GM21360 (cell line): ENCODE measurements around the gene SPINK2.

ENCODE experiments used
- ATAC-seq: cut with Tn5 transposase; IDR thresholded peaks from one replicate; pipeline ENCODE4 v1.9.1; 2021; ENCODE audit warnings: mild to moderate bottlenecking, moderate library complexity; ENCODE audit not compliant: unreplicated experiment

The SPINK2 gene

GRCh38 chr4:56799824-56800756 lies 21.4 kb downstream of the SPINK2 start:
- peak; percentile 95 for ATAC-seq

- no peak for ATAC-seq
These were observed 22.2 kb downstream of the SPINK2 start for GRCh38 chr4:56799161-56799759.

GRCh38 chr4:56796211-56796610 lies 25.3 kb downstream of the SPINK2 start:
- ATAC-seq = no peak

- ATAC-seq = peak; percentile 51
These were observed 30.2 kb downstream of the SPINK2 start for GRCh38 chr4:56791316-56791715.

GRCh38 chr4:56790691-56791091 lies 30.8 kb downstream of the SPINK2 start:
- no peak for ATAC-seq

- ATAC-seq = no peak
These were observed 33.4 kb downstream of the SPINK2 start for GRCh38 chr4:56788081-56788480.

GRCh38 chr4:56787380-56787779 lies 34.1 kb downstream of the SPINK2 start:
- no peak for ATAC-seq

- ATAC-seq = no peak
These were observed 34.5 kb downstream of the SPINK2 start for GRCh38 chr4:56786955-56787354.

- ATAC-seq = no peak
These were observed 37.5 kb downstream of the SPINK2 start for GRCh38 chr4:56783986-56784385.

GRCh38 chr4:56782019-56782418 lies 39.5 kb downstream of the SPINK2 start:
- ATAC-seq = no peak

- ATAC-seq = no peak
These were observed 48.2 kb downstream of the SPINK2 start for GRCh38 chr4:56773346-56773745.

GRCh38 chr4:56772134-56772533 lies 49.4 kb downstream of the SPINK2 start:
- ATAC-seq = no peak

- ATAC-seq = no peak
These were observed 52.7 kb downstream of the SPINK2 start for GRCh38 chr4:56768763-56769162.

- ATAC-seq = no peak
These were observed 53.2 kb downstream of the SPINK2 start for GRCh38 chr4:56768316-56768715.

- ATAC-seq = no peak
These were observed 53.9 kb downstream of the SPINK2 start for GRCh38 chr4:56767567-56767966.

- ATAC-seq = no peak
These were observed 56.7 kb downstream of the SPINK2 start for GRCh38 chr4:56764775-56765174.

GRCh38 chr4:56764223-56764622 lies 57.3 kb downstream of the SPINK2 start:
- no peak for ATAC-seq

GRCh38 chr4:56762484-56763250 lies 58.8 kb downstream of the SPINK2 start:
- no peak for ATAC-seq

- ATAC-seq = no peak
These were observed 61.3 kb downstream of the SPINK2 start for GRCh38 chr4:56760183-56760582.
